HG02970 (cell line): Measurements from ENCODE around the gene NLRC5.

Experiments used
- ATAC-seq: cut with Tn5 transposase; IDR thresholded peaks from one replicate; pipeline ENCODE4 v1.9.1; 2021; ENCODE audit warnings: mild to moderate bottlenecking, moderate library complexity, moderate number of reproducible peaks; ENCODE audit not compliant: unreplicated experiment, low FRiP score

Gene NLRC5, protein sequence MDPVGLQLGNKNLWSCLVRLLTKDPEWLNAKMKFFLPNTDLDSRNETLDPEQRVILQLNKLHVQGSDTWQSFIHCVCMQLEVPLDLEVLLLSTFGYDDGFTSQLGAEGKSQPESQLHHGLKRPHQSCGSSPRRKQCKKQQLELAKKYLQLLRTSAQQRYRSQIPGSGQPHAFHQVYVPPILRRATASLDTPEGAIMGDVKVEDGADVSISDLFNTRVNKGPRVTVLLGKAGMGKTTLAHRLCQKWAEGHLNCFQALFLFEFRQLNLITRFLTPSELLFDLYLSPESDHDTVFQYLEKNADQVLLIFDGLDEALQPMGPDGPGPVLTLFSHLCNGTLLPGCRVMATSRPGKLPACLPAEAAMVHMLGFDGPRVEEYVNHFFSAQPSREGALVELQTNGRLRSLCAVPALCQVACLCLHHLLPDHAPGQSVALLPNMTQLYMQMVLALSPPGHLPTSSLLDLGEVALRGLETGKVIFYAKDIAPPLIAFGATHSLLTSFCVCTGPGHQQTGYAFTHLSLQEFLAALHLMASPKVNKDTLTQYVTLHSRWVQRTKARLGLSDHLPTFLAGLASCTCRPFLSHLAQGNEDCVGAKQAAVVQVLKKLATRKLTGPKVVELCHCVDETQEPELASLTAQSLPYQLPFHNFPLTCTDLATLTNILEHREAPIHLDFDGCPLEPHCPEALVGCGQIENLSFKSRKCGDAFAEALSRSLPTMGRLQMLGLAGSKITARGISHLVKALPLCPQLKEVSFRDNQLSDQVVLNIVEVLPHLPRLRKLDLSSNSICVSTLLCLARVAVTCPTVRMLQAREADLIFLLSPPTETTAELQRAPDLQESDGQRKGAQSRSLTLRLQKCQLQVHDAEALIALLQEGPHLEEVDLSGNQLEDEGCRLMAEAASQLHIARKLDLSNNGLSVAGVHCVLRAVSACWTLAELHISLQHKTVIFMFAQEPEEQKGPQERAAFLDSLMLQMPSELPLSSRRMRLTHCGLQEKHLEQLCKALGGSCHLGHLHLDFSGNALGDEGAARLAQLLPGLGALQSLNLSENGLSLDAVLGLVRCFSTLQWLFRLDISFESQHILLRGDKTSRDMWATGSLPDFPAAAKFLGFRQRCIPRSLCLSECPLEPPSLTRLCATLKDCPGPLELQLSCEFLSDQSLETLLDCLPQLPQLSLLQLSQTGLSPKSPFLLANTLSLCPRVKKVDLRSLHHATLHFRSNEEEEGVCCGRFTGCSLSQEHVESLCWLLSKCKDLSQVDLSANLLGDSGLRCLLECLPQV (N-terminal part only)

DNA sequence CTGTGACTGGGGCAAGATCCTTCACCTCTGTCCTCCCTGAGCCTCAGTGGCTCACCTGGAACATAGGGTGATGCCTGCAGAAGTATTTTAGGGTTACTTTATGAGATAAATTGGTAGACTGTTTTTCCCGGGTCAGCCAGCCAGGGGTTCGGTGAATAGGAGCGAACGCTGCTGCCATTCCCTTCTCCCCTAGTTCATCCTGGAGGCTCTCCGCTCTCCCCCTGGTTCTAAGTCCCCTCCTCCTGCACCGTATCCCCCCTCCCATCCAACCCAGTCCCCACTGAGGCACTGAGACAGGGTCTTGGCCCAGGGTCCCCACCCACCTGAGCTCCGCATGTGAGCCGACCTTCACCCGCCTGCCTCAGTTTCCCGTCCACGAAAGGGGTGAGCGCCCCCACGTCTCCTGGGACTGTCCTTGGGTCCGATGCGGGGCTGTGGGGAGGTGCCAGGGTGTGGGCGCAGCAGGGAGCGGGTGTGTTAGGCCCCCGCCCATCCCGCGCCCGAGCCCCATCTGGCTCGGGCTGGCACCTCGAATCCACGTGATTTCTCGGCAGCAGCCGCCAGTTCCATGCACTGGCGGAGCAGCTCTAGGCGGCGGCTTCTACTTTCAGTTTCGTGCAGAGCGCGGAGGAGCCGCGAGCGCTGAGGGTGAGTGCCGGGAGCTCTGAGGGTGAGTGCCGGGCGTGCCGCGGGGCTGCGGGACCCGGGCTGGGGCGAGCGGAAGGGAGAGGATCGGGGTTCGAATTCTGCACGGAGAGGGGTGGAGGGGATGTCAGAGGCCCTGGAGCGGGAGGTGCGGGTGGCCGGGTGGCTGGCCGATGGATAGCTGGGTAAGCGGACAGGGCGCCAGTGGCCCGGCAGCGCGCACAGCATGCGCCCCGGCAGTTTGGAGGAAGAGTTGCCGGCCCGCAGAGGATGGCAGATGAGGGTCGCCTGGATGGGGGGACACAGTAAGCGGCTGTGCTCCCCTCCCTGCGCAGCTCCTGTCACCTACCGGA, at the start of gene NLRC5:
NLRC5 (plus strand) TSS at position 610 of the 998 bp plus-strand sequence. CDS start 31,156 bp downstream, outside the sequence.
- peak; percentile 54 for ATAC-seq

DNA sequence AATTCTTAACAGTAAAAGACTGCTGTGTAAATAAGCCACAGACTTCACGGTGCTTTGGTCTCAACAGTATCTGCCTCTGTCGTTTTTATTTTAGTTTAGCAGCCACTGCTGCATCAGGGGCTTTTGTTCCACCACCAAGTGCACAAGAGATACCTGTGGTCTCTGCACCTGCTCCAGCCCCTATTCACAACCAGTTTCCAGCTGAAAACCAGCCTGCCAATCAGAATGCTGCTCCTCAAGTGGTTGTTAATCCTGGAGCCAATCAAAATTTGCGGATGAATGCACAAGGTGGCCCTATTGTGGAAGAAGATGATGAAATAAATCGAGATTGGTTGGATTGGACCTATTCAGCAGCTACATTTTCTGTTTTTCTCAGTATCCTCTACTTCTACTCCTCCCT, 49.6 kb upstream of the NLRC5 start:
- no peak for ATAC-seq

DNA sequence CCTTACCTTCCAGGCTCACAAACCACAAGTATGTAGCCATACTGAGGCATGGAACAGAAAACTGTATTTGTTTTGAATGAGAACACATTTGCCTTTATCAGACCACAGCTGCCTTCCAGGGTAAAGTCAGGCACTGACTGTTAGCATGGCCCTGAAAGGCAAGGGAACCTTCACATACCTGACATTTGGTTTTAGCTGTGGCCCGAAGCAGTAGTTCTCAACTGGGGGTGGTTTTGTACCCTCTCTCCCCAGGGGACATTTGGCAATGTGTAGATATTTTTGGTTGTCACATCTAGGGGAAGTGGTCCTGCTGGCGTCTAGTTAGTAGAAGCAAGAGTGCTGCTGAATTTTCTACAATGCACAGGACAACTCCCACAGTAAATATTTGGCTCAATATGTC, 48.3 kb upstream of the NLRC5 start:
- no peak for ATAC-seq

DNA sequence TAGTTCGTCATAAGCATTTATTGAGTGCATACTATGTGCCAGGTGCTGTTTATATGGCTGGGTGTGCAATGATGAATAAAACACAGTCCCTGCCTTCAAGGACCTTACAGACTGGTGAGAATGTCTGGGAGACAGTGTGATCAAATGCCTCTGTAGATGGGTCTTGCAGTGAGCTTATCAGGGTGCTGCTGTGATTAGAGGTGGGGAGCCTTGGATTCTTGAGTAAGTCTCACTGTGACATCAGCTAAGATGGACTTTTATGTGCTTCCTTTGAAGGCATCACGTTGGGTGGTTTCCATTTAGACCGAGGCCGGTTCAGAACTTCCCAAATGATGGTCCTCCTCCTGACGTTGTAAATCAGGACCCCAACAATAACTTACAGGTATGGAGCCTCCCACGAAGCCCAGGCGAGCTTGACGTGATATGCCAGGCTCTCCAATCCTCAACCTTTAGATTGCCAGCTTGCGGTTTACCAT, 47.5 kb upstream of the NLRC5 start:
- ATAC-seq, result no peak

DNA sequence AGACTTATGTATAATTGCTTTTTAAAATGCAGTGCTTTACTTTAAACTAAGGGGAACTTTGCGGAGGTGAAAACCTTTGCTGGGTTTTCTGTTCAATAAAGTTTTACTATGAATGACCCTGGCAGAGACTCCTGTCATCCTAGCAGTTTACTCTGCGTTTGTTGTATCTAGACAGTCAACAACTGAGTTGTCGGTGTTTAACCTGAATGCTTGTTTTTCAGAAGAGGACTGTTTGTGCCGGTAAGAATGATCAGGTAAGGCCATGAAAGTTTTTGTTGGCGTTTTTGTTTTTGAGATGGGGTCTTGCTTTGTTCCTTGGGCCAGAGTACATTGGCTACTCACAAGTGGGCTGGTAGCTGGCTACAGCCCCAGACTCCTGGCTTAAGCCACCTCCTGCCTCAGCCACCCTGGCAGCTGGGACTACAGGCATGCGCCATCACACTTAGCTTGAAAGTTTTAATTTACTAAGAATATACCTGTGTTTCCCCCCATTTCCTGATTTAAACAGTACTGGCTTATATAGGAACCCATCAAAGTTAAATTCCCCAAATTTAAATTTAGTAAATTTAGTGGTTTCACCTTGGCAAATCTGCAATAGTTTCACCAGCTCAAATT, 45.5 kb upstream of the NLRC5 start:
- no peak for ATAC-seq

DNA sequence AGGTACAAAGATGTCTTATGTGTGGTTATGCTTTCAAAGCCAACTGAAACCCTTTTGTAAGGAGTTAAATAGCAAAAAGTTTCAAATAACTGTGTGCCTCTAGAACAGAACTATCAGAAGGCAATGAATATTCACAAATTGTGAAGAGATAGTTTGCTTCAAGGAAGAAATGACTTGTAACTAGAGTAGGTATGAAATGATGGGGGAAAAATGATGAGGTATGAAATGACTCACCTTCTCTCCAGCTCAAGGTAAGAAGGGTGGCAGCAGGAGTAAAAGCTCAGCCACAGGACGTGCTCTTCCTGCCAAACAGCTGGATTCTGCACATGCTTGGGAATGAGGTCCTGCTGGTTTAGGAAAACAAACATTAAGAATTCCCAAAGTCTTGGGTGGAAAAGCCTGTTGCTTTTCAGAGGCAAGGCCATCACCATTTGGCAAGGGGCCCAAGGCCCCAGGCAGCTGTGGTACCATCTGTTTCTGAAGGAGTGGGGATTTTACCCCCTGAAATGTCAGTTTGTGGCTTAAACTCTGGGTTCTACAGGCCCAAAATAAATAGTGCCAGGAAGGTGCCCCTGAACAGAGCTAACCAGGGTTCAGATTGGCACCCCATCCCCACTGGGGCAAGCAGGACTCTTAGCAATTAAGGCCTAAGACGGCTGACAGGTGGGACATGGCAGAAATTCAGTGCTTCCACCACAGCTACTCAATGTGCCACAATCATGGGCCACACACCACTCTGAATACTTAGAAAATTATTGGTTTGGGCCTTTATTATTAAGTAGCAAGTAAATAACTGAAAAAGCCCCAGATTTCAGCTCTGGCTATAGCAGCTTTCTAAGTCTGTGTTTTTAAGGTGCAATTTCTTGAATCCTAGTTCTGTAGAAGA, 44.2 kb upstream of the NLRC5 start:
- ATAC-seq, result no peak

DNA sequence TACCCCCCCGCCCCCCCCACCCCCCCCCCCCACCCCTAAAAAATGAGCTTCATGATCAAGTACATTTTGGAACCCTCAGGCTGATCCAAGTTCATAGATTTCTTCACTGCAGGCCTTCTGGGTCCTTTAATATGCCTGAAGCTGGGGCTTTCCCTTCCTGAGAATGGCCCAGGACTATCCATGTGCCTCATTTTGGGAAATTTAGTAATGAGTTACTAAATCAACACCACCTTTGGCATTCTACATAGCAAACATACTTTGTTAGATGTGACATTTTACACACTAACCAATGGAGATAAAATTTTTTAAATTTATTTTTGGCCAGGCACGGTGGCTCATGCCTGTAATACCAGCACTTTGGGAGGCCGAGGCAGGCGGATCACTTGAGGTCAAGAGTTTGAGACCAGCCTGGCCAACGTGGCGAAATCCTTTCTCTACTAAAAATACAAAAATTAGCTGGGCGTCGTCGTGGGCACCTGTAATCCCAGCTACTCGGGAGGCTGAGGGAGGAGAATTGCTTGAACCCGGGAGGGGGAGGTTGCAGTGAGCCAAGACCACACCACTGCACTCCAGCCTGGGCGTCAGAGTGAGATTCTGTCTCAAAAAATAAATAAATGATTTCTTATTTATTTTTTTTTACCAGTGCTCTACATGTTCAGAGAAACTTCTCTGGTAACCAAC, 43.4 kb upstream of the NLRC5 start:
- ATAC-seq, result no peak

DNA sequence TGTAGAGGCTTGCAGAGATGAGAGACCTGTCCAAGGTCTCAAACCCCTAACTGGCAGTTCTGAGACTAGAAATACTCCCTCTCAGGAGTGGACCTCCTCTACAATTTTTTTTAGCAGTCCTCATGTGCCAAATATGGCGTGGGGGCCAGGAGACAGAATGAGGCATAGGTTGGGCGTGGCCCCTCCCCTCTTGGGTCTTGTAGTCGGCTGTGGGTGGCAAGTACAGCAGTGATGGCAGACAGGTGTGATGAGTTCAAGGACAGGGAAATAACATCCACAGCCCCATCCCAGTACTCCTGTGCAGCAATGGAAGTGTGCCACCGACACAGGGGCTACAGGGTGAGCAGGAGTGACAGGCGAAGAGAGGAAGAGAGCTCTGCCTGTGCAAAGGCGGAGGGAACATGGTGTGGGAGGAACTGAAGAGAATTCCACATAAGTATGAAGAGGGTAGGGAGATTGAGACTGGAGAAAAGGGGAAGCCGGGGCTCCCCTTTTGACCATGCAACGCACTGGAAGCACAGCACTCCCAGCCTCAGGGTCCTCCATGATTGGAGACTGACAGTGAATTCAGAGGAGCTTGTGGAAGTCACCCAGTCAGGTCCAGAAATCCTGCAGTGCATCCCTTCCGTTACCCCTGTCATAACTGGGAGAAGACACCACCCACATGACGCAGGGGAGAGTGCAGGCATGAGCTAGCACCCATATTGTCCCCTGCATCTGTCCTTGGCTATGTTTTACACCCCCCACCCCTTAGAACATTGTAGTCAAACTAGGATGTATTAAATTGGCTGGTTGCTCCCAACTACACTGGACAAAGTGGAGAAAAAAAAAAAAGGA, 42.4 kb upstream of the NLRC5 start:
- ATAC-seq, result no peak

DNA sequence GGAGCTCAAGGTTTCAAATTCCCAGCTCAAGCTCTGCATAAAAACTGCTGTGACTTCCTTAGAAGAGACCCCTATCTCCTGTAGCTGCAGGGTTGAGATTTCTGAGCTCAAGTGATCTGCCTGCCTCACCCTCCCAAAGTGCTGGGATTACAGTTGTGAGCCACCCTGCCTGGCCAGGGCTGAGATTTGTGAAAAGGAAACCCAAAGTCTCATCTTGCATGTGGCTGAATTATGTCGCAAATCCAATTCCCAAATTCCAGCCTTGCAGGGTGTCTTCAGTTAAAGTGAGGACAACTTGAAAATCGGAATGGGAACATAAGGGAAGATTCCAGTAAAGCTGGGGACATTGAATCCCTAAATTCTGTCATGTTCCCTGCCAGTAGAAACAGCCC, 41.8 kb upstream of the NLRC5 start:
- no peak for ATAC-seq

DNA sequence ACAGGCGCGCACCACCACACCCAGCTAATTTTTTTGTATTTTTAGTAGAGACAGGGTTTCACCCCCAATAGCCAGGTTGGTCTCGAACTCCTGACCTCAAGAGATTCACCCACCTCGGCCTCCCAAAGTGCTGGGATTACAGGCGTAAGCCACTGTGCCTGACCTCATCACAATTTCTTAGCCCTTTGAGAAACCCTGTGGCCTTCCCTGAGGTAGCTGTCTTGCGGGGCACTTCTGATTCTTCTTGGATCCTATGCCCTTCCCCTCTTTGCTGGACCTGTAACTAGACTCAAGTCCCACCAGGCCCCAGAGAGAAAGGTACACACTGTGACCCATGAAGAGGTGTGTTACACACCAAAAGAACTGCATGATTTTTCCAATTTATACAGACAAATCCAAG, 41.1 kb upstream of the NLRC5 start:
- no peak for ATAC-seq

DNA sequence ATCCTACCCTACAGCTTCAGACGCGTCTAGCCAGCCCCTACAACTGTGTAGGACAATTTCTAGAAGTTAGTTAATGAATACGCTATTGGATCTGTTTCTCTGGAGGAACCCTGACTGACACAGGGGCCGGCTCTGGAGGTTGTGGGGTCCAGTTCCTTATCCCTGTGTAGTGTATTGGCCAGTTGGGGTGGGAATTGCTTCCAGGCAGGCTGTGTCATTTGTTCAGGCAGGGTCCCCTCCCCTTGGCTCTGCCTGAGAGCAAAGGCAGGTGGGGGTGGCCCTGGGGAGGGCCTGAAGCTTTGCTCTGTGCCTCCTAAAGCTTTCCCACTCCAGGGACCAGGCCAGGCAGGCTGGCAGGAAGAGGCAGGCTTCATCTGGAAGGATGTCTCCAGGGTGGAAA, 39.3 kb upstream of the NLRC5 start:
- ATAC-seq, result no peak

DNA sequence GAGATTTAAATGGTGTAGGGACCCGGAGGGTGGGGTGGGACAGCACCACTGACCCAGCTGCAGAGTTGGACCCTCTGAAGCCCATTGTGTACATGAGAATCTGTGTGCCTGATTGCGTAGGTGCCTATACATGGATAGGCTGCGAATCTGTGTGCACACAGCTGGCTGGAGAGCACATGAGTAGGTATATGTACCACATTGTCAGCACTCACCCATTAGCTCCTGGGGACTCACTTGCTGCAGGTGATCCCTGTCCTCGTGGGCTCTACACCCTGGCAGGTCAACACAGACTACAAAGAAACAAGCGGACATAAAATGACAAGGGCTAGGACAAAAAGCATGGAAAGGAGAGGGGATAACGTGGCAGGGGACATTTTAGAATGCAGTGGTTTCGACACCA, 38.9 kb upstream of the NLRC5 start:
- no peak for ATAC-seq

DNA sequence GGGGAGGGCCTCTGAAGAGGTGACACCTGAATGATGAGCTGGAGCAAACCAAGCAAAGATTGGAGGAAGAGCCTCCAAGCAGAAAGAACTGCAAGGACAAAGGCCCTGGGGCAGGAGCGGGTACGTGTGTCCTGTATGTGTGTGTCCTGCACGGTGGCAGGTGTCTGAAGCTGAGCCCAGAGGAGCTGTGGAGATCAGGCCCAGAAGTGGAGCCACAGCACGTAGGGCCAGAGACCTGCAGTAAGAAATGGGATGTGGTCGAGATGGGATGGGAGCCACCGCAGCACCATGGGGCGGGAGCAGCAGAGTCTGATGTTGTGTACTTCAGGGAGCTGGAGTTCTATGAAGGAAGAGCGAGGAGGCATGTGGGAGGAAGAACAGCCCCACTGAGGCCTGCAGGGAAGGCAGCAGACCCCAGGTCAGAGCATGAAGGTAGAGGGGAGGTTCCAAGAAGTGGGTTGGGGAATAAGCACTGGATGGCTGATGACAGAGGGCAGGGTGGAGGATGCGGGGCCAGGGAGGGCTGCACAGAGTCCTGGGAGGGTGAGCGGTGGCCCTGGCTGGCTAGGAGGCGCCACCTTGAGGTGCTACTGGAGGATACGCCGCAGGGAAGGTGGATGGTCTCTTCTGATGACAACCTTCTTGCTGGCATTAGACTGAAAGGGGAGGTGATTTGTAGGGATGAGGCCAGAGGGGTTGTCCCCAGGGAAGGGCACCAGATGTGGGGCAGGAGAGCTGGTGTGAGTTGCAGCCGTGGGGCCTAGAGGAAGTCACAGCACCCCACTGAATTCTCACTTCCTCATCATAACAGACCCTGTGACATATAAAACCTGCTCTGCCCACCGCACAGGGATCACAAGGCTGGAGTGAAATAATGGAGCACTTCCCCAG, 38.2 kb upstream of the NLRC5 start:
- no peak for ATAC-seq

DNA sequence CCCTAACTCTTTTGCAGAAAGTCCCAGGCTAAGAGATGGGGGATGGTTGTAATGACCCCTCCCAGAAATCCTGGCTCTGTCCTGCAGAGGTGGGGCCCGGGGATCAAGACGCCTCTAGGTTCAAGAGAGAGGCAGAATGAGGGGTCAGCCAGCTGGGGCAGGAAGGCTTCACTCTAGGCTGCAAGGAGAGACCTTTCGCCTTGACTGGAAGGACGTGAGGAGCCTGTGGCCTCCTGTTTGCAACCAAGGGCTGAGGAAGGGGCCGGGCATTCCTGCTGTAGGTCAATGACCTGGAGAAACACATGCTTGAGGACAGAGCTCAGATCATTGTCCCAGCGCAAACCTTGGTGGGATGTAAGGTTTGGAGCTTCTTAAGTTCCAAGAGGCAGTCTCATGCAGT, 36.4 kb upstream of the NLRC5 start:
- no peak for ATAC-seq

DNA sequence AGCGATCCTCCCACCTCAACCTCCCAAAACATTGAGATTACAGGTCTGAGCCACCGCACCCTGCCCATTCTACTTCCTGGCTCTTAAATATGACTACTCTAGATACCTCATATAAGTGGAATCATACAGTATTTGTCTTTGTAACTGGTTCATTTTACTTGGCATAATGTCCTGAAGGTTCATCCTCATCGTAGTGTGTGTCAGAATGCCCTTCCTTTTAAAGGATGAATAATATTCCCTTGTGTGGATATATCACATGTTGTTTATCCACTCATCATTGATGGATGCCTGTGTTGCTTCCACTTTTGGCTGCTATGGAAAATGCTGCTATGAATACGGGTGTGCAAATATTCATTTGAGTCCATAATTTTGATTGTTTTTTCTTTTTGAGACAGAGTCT, 33.3 kb upstream of the NLRC5 start:
- no peak for ATAC-seq

DNA sequence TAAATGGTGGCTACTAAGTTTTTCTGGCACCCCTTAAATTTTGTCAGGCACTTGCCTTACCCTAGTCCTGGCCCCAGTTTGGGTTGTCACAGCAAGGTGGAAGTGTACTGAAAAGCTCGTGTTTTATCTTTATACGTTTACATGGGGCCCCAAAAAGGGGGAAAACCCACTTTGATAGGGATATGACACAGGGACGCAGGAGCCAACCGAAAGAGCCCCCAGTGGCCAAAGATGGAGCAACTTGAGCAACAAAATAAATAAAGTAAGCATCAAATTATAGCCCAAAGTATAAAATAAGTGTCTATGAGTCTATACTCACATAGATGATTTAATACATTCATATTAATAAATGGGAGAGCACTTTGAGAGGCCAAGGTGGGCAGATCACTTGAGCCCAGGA, 32.6 kb upstream of the NLRC5 start:
- ATAC-seq, result no peak
